HG02852 (cell line): Measurements from ENCODE around the gene INCA1.

ENCODE experiments used
- ATAC-seq: cut with Tn5 transposase; IDR thresholded peaks from one replicate; pipeline ENCODE4 v1.9.1; 2021; ENCODE audit warnings: mild to moderate bottlenecking, moderate library complexity; ENCODE audit not compliant: unreplicated experiment

The INCA1 gene

GRCh38 chr17:4949321-4950074 lies 47.8 kb downstream of the INCA1 start:
- peak; percentile 30 for ATAC-seq

GRCh38 chr17:4948931-4949320 lies 48.4 kb downstream of the INCA1 start:
- ATAC-seq = peak; percentile 33

DNA sequence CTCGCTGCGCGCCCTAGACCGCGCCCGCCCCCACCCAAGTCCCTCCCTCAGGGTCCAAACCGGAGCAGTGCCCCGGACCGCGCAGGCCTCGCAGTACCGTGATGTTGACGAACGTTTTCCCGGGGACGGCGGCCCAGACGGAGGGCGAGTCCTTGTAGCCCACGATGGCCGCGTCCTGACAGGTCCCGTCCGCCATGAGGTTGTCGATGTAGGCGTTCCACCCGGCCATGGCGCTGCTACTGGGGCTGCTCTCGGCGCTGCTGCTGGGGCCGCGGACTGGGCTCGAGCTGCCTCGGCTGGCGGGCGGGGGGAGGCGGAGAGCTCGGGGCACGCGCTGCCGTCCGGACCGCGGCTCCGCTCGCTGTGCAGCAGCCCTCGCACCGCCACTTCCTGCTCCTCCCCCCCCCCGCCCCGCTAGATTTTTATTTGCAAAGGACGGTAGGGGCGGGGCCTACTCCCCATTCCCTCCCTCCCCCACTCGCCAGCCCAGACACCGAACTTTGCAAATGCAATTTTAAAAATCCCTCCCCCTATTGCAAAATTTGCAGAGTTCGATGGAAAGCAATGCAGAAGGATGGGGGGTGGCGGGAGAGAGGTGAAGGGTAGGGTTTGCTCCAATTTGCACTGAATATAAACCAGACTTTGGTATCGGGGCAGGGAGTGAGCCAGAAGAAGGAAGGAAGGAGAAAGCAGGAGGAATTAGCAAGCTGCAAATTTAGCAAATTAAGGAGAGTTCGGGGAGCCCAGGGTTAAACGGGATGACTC lies 49.0 kb downstream of the INCA1 start, which contains the start of gene PFN1:
Gene PFN1 (minus strand): TSS at position 365 of the 765 bp plus-strand sequence. CDS start 136 bp downstream, at position 229.
- peak; percentile 16 for ATAC-seq

- ATAC-seq = no peak
Measured at GRCh38 chr17:4947411-4948165, 49.7 kb downstream of the INCA1 start.

DNA sequence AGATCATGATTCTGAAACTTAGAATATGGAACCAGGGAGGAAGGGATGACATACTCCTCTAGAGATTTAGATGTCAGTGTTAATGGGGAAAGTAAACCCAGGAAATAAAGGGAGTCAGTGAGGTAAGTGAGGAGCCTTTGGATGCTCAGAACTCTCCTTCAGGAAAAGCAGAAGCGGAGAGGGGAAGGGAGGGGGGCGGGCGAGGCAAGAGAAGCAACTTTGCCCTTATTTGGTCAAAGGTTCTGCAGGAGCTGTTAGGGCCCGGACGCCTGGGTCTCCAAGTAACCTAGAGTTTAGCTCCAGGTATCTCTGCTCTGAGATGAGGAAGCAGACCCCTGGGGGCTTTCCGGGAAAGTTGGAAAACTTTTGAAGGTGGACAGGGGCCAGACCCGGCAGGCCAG lies 50.3 kb downstream of the INCA1 start:
- ATAC-seq = no peak

- no peak for ATAC-seq
Measured at GRCh38 chr17:4946312-4946976, 50.9 kb downstream of the INCA1 start.

DNA sequence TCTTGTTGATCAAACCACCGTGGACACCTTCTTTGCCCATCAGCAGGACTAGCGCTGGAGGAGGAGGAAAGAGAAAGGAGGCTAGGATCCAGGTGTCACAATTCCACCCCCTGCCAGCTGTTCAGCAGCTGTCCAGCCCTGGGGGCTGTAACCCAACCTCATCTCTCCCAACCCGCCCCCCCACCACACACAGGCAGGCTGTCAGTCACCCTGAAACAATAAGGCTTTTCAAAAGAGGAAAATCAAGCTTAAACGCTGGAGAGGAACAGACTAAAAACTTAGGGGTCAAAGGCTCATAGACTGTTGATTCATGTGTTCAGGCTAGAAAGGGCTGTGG lies 51.4 kb downstream of the INCA1 start:
- ATAC-seq = no peak

GRCh38 chr17:4945176-4945943 lies 52.0 kb downstream of the INCA1 start:
- ATAC-seq = peak; percentile 25

- ATAC-seq = no peak
Measured at GRCh38 chr17:4944554-4945175, 52.7 kb downstream of the INCA1 start.

GRCh38 chr17:4944163-4944553 lies 53.2 kb downstream of the INCA1 start:
- no peak for ATAC-seq

- no peak for ATAC-seq
Measured at GRCh38 chr17:4942760-4943508, 54.4 kb downstream of the INCA1 start.

DNA sequence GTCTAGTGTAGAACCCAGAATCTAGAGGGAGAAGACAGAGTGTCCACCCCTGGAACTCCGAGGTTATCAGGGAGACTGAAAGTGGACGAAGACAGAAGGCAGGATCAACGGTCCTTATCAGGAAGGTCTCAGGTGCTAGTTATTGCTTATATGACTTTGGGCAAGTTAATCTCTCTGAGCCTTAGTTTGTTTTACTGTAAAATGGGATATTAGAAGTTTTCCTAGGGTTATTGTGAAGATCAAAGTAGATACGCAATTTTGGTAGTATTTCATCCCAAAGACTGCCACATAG lies 56.1 kb downstream of the INCA1 start:
- no peak for ATAC-seq

DNA sequence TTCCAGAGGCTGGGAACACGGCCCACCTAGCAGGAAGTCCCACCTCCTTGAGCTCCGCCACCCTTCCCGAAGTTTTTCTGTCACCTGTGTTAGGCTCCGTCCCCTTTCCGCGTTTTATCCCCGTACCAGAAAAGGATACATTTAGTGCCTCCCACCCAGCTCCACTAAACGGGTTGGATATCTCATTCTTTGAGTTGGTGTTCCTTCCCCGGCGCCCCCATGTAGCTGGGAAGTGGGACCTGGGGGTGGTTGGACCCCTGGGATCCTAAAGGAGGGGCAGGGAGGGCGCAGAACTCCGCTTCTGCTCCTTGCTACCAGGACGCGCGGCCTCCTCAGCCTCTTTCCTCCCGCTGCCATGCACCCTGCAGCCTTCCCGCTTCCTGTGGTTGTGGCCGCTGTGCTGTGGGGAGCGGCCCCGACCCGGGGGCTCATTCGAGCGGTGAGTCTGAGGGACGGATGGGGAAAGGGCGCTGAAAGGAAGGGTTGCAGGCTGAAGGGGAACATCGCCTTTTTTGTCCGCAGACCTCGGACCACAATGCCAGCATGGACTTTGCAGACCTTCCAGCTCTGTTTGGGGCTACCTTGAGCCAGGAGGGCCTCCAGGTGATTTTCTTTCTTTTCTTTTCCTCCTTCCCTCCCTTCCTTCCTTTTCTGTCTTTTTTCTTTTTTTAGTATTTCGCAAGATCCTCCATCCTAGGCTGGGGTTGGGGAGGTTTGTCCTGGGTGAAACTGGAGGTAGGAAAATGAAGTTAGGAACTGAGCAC lies 56.6 kb downstream of the INCA1 start:
- no peak for ATAC-seq

DNA sequence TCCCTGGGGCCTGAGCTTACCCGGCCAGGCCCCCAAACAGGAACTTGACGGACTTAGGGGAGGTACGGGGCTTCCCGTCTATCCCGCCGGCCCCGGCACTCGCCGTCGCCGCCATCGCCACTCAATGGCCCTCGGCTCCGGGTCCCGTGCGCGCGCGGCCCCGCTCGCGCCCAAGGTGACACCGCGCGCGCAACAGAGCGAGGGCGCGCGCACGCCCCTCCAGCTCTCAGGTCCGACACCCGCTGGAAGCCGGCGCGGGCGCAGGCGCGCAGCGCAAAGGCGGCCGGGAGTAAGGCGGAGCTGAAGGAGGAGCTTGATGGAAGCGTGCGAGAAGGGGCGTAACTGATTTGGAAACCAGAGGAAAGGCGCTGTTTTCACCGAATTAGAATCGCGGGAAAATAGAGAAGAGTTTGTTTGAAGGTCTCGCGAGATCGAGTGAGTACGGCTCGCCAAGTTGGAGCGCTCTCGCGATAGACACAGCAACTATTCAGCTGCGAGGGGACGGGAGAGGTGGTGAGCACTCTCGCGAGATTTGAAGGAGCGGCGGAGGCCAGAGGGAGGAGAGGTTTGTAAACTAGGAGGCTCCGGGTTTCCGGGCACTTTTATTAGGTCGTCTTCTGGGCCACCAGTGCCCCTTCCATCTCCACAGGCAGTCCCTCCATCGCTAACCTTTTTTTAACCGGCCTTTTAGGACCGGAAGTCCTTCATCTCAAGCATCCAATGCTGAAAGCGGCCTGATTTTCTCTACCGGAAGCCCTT lies 57.3 kb downstream of the INCA1 start, which contains the start of the genes RNF167 and SLC25A11:
Gene RNF167 (plus strand): TSS at position 473 of the 759 bp plus-strand sequence. CDS start 642 bp downstream, outside the sequence.
Gene SLC25A11 (minus strand): TSS at position 251 of the 759 bp plus-strand sequence. CDS start 136 bp downstream, at position 115.
- peak; percentile 65 for ATAC-seq

DNA sequence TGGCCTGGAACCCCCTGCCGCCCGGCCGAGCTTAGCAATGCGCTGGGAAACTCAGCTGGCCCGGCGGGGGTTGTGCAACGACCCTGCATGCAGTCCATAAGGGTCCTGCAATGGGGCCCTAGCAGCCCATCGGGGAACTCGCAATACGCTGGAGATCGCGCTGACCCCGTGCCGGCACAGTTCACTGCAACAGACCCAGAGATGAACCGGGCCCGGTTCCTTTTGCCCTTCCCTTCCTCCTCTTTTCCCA lies 57.9 kb downstream of the INCA1 start:
- ATAC-seq = peak; percentile 21

DNA sequence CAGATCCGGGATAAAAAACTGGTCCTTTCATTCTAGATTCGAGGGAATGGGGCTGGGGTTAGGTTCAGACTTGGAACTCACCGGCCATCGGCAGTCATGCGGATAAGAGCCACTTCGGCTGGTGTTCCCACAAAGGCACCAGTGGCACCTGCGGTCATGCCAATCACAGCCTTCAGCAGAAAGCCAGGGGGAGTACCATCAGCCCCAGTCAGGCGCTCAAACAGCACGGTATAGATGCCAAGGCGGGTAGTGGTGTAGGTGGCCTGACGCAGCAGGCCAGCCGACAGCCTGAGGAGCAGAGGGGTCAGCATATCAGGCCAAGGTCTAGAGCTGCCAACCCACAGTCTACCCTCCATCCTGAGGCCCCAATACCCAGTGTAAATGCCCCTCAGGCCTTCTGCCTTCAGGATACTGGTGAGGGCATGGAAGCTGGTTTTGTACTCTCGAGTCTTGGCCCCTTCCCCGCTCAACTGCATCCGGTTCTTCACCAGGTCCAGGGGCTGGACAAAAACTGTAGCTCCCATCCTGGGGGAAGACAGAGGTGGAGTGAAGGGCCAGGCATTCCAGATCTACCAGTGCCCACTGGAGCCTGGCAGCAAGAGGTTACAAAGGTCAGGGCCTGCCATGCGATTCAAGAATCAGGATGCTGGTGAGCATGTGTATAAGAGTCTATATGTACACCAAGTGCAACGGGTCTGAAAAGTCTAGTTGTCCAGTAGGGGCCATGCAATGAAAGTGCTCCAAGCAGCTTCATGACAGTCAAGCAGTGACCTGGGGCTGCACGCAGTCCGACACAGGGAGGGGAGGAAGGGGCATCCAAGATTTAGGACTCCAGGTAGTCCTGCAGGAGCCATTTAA lies 58.4 kb downstream of the INCA1 start:
- ATAC-seq = no peak
